Stimulated activated CD4-positive, alpha-beta T cell treated with anti-CD3 and anti-CD28 coated beads, TNF-alpha, amount 100 ng/mL, for 48 hours (primary cell): Measurements from ENCODE around the gene PANX3.

ENCODE experiments used
- DNase-seq, 3 donors: peaks; one replicate each; pipeline ENCODE4 v3.0.0-alpha.2; 2020; ENCODE audit warnings: low read depth in 3 of 3

Gene PANX3

DNA sequence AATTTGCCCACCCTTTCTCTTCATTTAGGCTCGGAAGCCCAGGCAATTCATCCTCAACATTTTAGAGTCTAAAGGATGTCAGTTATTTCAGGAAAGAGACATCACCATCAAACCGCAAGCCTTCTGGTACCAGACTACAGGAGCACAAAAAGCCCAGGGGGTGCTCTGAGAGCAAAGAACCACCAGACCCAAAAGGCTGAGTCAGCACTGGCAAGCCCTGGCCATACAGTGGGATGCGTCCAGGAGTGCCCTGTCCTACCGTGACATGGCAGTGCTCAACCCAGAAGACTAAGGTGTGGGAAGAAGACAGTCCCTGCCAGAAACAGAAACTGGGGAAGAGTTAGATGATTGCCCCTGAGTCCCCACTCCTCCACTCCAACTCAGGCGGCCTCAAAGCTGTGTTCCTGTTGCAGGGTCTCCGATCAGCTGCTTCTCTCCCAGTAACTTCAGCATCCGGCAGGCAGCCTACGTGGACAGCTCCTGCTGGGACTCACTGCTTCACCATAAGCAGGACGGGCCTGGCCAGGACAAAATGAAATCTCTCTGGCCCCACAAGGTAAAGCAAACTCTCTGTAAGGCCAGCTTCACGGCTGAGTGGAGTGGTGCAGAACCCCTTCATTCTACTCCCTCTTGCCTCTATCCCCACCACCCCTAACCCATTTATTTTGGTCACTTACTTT, 1.5 kb downstream of the PANX3 start:
- no peak for DNase-seq

DNA sequence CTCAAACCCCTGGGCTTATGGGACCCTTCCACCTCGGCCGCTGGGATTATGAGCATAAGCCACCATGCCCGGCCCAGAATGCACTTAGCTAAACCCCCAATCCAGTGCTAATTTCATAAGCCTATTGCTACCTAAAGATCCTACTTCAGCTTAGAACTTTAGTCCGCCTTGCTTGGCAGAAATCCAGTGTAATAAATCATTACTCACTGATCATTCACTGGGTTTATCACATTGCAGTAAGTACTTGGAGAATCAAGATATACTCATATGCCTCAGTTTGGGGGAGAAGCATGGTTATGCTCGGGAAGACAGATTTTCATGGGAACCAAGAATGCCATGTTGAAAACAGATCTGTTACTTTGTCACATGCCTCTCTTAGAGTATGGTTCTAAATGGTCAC, 7.6 kb downstream of the PANX3 start:
- no peak for DNase-seq

DNA sequence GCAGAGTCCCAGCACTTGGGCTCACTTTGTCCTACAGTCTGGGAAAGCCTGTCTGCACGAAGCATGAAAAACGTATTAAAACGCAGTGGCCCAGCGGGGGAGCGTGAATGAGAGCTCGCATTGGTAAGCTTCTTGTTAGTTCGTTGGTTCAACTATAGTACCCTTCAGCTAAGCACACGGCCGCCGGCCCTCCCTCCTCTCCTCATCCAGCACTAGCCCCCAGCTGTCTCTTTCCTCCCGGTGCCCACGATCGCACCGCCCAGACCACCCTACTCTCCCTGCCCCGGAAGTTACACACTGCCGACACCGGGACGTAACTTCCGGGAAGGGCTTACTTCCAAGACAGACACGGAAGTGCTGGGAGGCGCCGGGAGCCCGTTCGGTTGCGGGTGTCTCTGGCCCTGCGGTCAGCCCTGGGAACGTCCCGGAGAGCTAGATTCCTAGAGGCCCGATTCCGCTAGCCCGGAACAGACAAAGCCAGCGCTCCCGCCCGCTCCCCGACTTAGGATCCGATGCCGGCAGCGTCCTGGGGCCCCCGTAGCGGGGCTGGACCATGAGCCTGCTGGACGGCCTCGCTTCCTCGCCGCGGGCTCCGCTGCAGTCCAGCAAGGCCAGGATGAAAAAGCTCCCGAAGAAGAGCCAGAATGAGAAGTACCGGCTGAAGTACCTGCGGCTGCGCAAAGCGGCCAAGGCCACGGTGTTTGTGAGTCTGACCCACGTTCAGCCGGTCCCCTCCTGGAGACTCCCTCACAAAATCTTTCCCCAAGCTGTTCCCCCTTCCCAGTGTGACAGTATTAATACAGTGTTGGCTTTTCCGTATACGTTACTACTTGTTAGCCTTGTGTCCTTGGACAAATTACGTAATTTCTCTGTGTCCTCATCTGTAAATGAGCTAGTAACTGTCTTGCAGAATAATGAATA, 11.6 kb downstream of the PANX3 start, which contains the start of gene TBRG1:
TSS of gene TBRG1 (plus strand) at position 334 of the 921 bp plus-strand sequence. CDS start at position 554, 220 bp downstream.
- DNase-seq, result peak; percentile 61 to 74 (median 69)

DNA sequence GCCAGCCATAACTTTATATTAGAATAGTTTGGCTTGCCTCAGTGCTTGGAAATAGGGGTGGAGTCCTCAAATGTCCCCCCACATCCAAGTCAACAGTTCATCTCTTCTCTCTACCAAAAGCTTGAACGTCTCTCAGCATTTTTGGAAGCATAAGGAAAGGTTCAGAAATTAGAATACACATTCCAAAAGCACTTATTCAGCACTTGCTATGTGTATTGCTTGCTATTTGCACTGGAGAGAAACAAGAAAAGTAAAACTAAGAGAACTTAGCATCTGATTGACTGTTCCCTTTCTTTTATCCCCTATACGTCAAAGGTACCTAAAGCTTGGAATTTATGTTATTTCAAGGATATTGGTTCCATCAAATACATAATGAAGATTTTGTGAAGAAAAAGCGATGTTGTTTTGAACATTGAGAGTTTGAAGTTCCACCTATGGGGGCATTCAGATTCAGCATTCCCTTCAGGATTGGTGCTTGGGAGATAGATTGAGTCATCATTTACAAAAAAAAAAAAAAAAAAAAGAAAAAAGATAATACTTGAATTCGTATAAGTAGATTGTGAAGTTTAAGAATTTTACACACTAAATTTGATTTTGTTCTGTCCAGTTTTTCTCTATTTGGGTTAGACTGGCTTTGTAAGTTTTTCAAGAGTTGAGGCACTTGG, 12.8 kb downstream of the PANX3 start:
- DNase-seq, result no peak

DNA sequence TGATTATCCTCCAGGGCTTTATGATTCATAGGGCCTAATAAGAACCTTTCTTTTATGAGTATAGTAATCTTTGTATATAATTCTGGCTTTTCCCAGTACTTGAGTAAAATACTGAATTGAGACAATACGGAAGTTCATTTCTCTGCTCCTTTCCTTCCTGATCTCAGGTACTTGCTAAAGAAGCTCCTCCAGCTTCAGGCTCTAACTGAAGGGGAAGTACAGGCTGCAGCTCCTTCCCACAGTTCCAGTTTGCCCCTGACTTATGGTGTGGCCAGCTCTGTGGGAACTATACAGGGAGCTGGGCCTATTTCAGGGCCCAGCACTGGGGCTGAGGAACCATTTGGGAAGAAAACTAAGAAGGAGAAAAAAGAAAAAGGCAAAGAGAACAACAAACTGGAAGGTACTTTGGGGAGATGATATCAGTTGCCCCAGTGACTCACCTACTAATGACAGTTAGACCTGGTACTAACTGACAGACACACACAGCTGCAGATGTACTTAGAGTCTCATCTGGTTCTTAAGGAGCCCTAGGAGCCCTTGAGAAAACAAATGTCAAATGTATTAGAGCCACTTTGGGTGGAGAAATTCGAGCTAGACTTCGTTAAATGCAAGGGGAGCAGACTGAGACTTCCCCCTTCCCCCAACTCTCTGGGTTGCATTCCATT, 14.4 kb downstream of the PANX3 start:
- no peak for DNase-seq

DNA sequence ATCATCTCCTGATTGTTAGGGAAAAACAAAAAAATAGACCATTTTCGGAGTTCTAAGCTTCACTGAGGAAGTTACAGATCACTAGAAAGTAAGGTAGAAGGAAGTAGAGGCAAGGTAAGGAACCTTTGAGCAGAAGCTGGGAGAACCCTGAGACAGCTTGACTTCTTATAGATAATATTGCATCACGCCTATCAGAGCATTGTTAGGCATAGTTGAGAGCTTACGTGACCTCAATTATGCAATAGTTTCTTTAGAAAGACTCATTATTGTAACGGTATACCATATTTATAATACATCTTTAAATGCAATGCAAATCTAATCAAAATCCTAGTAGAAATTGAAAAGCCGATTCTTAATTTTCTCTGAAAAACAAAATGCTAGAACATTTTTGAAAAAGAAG, 16.3 kb downstream of the PANX3 start:
- no peak for DNase-seq

DNA sequence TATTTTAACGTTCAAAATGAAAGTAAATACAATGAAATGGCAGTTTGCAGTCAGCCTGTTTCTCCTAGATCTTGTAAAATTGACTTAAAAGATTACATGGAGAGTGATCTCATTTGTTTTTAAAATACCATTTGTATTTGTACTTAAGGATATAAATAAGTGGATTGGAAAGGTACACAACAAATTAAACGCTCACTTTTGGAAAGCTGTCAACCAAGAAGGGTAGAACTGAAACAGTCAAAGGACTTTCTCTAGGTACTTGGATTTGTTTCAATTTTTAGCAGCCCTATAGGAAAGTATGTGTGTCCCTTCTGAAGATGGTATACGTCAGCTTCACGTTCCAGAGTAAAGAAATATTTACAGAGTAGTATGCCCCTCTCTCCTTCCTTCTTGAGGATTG, 18.7 kb downstream of the PANX3 start:
- DNase-seq, result no peak

DNA sequence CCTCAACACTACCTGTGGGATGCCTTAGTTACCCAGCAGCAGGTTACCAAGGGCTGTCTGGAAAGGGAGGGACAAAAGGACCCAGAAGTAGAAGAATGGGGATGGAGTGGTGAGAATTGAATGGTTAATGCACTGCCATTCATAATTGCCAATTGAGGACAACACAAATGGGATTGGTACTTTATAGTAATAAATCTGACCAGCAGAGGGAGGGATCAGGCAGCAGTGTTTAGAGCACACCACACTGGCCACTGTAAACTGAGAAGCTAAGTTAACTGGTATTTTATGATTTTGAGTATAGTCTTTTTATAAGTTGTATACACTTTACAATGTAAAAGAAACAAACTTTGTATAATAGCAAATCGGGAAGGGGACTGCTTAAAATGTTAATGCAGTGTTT, 22.1 kb downstream of the PANX3 start:
- DNase-seq, result no peak

DNA sequence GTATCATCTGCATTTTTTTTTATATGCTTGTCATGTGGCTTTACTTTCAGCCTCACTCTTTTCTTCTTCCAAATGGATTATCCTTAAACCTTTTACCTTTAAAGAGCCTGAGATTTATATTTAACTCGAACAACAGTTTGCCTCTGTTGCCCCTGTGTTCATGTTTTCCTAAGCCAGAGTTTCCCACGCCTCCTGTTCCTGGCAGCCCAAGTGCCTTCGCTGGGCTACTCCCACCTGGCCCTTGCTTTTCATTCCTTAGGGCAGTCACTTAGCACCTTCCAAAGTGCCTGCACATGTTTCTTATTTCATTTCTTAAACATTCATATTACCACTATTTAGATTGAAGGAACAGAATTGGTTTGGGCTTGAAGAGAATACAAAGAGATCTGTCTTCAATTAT, 24.7 kb downstream of the PANX3 start:
- no peak for DNase-seq

DNA sequence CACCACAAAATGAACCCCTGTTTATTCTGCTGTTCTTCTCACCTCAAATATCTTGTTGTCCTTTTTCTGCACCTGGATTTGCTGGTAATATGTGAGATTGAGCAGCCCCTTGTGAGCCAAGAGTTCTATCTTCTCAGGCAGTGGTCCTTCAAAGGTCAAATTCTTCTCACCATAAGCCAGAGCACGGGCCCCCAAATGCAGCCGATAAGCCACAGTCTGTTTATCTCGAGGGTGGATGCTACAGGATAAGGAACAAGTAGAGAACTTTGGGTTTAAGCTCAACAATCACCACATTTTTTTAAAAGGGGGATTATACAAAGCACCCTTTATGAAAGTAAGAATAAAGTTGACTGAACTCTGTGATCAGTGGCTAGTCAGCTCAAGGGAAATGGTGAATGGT, 27.3 kb downstream of the PANX3 start:
- no peak for DNase-seq

DNA sequence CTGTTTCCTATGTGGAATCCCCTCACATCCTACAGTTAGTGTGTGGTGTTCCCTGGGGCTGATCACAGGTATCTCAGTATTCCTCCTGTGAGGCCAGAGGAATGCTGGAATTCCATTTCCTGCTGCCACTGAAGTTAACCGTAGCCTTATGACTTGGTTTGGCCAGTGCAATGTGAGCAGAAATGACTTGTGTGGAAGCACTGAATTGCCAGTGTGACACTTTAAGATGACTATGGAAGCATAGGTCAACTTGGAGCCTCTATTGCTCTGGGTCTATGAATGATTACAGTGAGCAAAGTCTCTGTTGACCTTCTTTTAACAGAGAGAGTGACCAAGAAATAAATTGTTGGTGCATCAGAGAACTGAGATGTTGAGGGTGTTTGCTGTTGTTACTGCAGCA, 28.0 kb downstream of the PANX3 start:
- DNase-seq, result no peak

DNA sequence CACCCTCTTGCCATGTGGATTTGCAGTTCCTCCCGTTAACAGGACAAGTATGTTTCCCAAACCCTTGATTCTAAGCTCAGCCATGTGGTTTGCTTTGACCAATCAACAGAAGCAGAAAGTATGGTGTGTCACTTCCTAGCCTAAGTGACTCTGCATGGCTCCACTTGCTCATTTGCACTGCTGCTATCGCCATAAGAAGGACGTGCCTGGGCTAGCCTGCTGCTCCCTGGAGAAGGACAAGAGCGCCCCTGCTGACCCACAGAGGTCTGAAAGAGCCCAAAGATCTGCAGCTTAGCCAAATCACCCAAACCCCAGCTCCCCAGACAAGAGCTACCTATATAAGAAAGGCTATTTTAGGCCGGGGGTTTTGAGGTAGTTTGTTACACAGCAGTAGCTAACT, 29.4 kb downstream of the PANX3 start:
- DNase-seq, result no peak

DNA sequence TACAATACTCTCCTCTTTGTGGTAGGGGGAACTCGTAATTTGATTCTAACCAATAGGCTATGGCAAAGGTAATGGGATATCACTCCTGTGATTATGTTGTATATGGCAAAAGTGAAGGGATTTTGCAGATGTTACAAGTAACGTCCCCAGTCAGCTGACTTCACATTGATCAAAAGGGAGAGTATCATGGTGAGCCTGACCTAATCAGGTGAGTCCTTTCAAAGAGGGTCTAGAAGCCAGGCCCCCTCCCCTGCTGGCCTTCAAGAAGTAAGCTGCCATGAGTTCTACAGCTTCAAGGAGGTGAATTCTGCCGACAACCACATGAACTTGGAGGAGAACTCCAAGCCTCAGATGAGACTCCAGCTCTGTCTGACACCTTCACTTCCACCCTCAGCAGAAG, 31.4 kb downstream of the PANX3 start:
- DNase-seq, result no peak

DNA sequence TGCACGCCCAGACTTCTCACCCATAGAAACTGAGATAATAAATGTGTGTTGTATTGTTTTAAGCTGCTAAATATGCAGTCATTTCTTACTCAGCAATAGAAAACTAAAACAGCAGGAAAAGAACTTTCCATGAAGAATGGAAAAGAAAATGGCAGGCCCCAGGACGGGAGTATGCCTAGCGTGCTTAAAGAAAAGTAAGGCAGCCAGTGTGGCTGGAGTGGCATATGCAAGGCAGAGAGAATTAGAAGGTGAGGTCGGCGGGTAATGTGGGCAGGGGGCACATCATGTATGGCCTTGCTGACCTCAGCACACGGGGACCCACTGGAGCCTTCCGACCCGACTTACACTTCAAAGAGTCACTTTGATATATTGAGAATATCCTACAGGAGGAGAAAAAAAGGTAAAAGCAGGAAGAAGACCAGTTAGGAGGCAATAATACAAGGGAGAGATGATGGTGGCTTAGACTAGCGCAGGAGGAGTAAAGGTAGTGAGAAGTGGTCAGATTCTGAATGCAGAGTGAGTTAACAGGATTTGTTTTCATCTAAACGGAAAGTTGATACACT, 31.9 kb downstream of the PANX3 start:
- no peak for DNase-seq

DNA sequence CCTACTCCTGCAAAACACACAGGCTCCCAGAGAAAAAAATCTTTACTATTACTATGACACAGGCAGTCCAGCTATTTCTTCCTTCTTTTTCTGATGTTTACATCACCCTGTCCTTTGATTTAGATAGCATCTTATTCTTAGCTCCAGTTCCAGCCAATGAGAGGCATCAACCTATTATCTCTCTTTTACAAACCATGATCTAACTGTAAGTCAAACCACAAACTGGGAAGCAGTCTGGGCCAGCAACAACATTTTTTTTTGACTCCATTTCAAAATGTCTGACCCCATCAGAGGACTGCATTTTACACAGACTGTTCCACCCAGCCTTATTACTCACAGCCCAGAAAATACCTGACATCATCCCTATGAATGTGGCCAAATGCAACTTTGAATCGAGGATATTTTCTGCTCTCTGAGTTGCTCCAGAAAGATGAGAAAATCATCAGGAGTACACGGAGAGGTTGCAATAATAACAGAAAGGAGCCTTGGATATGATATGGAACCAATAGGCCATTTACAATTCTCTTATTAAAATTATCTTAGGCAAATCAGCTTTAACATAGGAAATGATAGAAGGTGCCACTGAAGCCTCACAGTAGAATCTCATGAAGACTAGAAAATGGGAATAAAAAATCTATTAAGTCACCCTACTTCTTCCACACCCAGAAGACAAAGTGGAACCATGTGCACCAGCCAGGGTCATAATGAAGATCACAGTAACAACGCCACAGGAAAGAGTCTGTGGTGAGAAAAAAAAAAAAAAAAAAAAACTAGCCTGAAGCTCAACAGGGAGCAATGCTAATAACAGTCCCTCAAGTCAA, 32.6 kb downstream of the PANX3 start:
- no peak for DNase-seq

DNA sequence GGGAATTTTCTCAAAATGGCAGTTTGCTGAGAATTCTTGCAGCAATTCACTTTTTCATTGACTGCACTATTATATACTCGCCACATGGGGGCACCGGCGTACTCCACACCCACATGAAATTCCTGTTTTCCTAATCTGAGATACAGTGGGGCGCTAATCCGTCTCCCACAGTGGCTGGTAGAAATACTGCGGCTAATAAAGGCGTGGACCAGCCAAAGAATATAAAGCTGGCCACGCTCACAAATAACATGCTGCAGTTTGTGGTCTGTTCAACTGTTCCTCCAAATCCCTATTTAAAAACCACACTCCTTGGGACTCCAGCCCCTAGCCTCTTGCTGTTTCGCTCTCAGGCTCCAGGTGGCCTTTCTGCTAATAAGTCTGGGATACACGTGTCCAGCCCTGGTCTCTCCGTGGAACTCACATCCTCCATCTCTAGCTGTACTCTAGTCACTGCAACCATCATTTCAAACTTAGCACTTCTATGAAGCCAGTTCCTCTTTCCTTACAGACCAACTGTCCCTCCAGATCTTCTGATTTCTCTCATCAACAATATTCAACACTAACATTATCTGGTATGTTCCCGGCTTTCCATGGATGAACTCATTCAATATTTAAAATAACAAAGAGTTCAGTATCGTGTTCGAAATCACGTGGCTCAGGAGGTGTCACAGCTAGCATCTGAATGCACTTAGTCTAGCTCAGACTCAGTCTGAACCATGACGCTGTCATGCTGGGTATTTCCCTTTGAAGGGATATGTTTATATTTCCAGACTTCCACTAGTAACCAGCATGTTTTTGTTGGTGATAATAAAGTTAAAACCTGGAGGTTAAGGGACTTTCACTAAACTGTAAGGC, 33.4 kb downstream of the PANX3 start:
- DNase-seq, result no peak

DNA sequence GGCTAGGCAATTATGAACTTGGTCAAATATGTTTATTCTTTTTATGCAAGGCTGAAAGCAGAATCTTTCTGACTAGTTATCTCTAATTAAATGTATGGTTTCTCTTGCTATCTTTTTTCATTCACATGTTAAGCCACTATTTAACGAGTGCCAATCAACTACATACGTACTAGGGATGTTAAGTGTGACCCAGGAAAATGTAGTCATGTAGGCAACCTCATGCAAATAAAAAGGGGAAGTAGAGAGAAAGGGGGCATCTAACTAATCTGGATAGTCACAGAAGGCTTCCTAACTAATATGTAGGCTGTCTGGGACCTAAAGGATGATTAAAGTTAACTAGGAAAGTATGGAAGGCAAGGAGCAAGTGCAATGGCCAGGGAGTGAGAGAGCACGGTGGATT, 34.9 kb downstream of the PANX3 start:
- DNase-seq, result no peak

DNA sequence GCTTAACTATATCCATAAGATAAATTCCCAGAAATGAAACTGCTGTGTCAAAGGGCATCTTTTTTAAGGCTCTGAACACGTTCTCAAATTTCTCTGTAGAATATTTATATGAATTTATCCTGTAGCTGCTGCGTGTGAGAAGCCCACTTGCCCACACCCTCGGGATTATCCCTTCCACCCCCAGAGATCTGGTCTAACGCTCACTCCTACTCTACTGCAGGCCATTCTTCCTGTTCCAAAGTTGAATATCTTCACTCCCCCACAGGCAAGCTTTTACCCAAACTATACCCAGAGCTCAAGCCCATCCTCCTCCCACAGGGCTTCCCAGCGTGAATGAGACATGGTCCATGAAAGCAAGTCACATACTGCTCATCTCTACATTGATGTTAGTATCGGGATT, 37.4 kb downstream of the PANX3 start:
- DNase-seq, result no peak

DNA sequence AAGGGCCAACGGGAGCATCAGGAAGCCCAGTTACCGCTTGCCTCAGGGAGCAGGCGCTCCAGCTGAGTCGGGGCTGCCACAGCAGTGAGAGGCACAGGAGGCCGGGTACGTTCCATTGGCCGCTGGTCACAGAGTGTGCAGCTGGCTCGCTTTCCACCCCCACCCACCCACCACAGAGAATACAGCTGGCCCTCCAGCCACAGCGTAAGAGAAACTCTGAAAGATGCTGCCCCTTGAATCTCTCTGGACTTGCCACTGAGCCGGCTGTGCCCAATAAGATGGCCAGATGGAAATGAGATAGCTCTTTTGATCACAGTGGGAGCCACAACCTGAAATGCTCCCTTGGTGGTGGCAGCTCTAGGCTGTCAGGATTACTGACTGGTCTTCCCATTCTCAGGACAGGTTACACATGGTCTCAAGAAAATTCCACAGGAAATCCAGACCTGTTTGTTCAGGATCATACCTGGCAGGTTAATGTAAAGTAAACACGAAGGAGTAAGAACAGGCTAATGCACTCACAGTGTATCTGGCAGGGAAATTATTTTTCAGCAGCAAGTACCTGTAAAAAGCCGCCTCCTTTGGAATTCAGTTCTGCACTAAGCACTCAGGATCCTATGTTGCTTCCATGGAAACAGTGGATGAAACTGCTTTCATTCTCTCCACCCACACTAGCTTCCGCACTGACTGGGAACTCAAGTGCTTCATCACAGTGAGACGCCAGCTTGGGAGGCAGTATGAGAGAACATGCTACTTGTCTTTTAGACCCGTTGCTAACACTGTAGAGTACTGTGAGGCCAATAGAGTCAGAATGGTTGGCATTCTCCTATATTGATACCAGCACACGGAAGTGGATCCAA, 45.8 kb downstream of the PANX3 start:
- no peak for DNase-seq
